ENCODE results near the gene HFE. TPM values are rescaled to one million over a fixed set of nuclear protein-coding genes. Genes with fewer than 3 reads are reported as not detected.

HFE gene
- total RNA-seq, 2 donors from 2014 or later: 3.1 to 6.4 TPM

DNA sequence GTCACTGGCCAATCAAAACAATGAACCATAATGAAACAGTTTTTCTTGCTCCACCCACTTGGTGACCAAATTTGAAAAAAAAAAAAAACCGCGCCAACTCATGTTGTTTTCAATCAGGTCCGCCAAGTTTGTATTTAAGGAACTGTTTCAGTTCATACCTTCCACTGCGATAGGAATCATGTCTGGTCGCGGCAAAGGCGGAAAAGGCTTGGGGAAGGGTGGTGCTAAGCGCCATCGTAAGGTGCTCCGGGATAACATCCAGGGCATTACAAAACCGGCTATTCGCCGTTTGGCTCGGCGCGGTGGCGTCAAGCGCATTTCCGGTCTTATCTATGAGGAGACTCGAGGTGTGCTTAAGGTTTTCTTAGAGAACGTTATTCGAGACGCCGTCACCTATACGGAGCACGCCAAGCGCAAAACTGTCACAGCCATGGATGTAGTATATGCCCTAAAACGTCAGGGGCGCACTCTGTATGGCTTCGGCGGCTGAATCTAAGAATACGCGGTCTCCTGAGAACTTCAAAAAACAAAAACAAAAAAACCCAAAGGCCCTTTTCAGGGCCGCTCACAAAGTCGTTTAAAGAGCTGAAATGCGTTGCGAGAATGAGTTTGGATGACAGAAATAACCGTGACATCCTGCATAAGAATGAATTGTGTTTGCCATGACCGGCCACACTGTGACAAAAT lies 16.7 kb downstream of the HFE start:
- Histone ChIP-seq H3K4me1 (peaks cover 0 to 17% of the 10 kb centered on the region in 2 donors), H3K27me3 (no peaks in the 10 kb centered on the region), H3K9me3 (no peaks in the 10 kb centered on the region), H3K4me3 (peak overlapping the region; percentile 47 to 53), H3K27ac (peak overlapping the region; percentile 80), H3K36me3 (no peaks in the 10 kb centered on the region)
- DNase-seq (ENCODE audit: low spot score): peak; percentile 93
- TF ChIP-seq, protein P1, sequence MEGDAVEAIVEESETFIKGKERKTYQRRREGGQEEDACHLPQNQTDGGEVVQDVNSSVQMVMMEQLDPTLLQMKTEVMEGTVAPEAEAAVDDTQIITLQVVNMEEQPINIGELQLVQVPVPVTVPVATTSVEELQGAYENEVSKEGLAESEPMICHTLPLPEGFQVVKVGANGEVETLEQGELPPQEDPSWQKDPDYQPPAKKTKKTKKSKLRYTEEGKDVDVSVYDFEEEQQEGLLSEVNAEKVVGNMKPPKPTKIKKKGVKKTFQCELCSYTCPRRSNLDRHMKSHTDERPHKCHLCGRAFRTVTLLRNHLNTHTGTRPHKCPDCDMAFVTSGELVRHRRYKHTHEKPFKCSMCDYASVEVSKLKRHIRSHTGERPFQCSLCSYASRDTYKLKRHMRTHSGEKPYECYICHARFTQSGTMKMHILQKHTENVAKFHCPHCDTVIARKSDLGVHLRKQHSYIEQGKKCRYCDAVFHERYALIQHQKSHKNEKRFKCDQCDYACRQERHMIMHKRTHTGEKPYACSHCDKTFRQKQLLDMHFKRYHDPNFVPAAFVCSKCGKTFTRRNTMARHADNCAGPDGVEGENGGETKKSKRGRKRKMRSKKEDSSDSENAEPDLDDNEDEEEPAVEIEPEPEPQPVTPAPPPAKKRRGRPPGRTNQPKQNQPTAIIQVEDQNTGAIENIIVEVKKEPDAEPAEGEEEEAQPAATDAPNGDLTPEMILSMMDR (IDR thresholded peaks at IDR 0.05): peak in 1 of 2 donors; percentile 16

DNA sequence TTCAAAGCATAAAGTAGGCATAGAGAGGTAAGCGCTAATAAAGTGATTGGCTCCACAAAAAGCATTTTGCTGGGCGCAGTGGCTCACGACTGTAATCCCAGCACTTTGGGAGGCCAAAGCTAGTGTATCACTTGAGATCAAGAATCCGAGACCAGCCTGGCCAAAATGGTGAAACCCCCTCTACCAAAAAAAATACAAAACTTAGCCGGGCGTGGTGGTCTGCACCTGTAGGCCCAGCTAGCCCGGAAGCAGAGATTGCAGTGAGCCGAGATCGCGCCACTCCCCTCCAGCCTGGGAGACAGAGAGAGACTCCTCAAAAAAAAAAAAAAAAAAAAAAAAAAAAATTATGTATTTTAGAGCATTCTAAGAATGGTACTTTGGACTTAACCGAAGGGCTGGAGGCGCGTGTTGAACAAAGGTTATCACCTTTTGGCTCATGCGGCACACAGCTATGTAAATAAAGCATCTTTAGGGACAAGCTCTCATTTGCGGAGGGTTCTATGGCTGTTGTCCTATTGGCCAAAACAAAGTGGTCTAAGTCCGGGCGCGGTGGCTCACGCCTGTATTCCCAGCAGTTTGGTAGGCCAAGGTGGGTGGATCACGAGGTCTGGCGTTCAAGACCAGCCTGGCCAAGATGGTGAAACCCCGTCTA lies 17.4 kb downstream of the HFE start:
- TF ChIP-seq, protein P1 (IDR thresholded peaks at IDR 0.05): no peak

DNA sequence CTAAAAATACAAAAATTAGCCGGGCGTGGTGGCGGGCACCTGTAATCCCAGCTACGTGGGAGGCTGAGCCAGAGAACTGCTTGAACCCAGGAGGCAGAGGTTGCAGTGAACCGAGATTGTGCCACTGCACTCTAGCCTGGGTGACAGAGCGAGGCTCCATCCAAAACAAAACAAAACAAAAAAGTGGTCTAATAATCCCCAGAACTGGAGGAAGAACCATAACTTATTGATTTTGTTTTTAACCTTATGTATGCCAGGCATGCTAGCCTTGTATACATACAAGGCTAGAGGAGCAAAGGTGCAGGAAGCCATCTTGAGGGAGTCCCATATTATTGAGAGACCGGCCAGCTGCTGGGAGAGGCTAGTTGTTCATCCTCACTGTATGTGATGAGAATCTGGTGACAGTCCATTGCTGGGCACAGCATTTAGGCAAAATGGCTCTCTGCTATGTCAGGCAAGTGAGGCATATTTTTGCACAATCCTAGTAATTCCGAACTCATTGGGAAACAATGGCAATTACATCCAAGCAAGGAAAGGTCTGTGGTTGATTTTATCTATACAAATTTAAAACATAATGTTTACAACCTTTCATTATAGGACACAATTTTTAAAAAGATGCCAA lies 18.0 kb downstream of the HFE start:
- Histone ChIP-seq H3K27ac (no peak overlapping the region), H3K4me1 (peaks cover 0 to 17% of the 10 kb centered on the region in 2 donors), H3K9me3 (no peaks in the 10 kb centered on the region), H3K36me3 (no peaks in the 10 kb centered on the region), H3K4me3 (no peak overlapping the region), H3K27me3 (no peaks in the 10 kb centered on the region)
- DNase-seq (ENCODE audit: low spot score): no peak
- TF ChIP-seq, protein P1 (IDR thresholded peaks at IDR 0.05): no peak

More for the DNA sequence above, 17.4 kb downstream of the HFE start:
- Histone ChIP-seq H3K27me3 (no peaks in the 10 kb centered on the region), H3K4me1 (peaks cover 0 to 17% of the 10 kb centered on the region in 2 donors), H3K27ac (peak overlapping the region; percentile 80), H3K36me3 (no peaks in the 10 kb centered on the region), H3K9me3 (no peaks in the 10 kb centered on the region), H3K4me3 (peak overlapping the region; percentile 47 to 53)
- no peak for DNase-seq (ENCODE audit: low spot score)

DNA sequence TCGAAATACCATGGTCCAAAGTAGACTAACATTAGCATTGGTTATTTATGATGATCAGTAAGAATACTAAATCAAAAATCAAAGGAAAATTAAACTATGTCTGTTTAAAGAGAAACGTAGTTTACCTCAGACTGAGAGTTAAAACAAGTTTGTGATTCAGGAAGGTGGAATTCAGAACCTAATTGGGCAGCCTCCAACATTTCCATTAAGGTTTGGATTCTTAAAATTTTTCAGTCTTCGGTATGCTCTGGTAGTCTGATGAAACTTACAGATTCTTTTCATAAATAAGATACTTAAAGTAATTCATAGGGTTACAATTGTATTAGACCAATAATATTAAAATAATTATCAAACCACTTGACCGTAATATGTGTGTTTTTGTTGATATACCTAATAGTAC lies 18.6 kb downstream of the HFE start:
- H3K27ac ChIP-seq: no peak overlapping the region
- no peaks in the 10 kb centered on the region for H3K36me3 ChIP-seq
- peaks cover 0 to 17% of the 10 kb centered on the region in 2 donors for H3K4me1 ChIP-seq
- no peak overlapping the region for H3K4me3 ChIP-seq
- DNase-seq (ENCODE audit: low spot score): no peak
- no peaks in the 10 kb centered on the region for H3K9me3 ChIP-seq
- TF ChIP-seq, protein P1 (IDR thresholded peaks at IDR 0.05): no peak
- no peaks in the 10 kb centered on the region for H3K27me3 ChIP-seq

DNA sequence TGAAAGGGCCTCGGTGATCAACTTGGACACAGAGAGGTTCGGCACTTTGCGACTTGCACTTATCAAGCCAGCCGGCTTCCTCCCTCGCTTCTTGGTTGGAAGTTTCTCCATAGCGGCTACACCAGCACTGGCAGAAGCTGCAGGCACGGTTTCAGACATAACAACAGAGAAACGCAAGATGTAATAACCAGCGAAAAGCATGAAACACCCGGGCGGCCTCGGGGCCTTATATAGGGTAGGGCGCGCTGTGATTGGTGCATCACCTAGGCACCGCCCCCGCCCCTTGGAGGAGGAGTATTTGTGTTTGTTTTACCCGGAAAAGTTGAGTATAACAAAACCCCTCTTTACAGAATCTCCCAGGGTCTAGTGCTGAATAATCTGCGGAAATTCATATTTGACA lies 20.7 kb downstream of the HFE start:
- Histone ChIP-seq H3K36me3 (no peaks in the 10 kb centered on the region), H3K9me3 (no peaks in the 10 kb centered on the region), H3K4me1 (peaks cover 0 to 13% of the 10 kb centered on the region in 2 donors), H3K27ac (no peak overlapping the region), H3K4me3 (no peak overlapping the region), H3K27me3 (no peaks in the 10 kb centered on the region)
- TF ChIP-seq, protein P1 (IDR thresholded peaks at IDR 0.05): no peak
- no peak for DNase-seq (ENCODE audit: low spot score)

All from right atrium auricular region (tissue), 2 donors.